DOHH2 (cell line): ENCODE results near the gene BBX.

Source experiments
- CTCF ChIP-seq: fragments of 200-600 bp; sonication (generic); IDR thresholded peaks from one replicate; pipeline ENCODE4 v1.5.1; 2014; ENCODE audit warnings: antibody characterized with exemption, mild to moderate bottlenecking, low read depth, low read length; ENCODE audit not compliant: poor library complexity, severe bottlenecking
- EZH2phosphoT487 ChIP-seq: fragments of 200-600 bp; sonication (generic); IDR thresholded peaks from 2 replicates; pipeline ENCODE4 v1.6.1; 2017; ENCODE audit warnings: borderline replicate concordance, mild to moderate bottlenecking, antibody characterized with exemption, low read length, moderate library complexity, mixed read lengths

GRCh38 chr3:107627962-107628542 is 105.3 kb downstream of the BBX start:
- peak; percentile 22 for TF ChIP-seq CTCF
- TF ChIP-seq EZH2phosphoT487: no peak
